DMS153 (cell line): ENCODE measurements around the gene ARMC9.

Experiments
- DNase-seq: peaks from one replicate; lab custom pipeline; 2025; lab: John Stamatoyannopoulos, UW

Gene ARMC9, protein sequence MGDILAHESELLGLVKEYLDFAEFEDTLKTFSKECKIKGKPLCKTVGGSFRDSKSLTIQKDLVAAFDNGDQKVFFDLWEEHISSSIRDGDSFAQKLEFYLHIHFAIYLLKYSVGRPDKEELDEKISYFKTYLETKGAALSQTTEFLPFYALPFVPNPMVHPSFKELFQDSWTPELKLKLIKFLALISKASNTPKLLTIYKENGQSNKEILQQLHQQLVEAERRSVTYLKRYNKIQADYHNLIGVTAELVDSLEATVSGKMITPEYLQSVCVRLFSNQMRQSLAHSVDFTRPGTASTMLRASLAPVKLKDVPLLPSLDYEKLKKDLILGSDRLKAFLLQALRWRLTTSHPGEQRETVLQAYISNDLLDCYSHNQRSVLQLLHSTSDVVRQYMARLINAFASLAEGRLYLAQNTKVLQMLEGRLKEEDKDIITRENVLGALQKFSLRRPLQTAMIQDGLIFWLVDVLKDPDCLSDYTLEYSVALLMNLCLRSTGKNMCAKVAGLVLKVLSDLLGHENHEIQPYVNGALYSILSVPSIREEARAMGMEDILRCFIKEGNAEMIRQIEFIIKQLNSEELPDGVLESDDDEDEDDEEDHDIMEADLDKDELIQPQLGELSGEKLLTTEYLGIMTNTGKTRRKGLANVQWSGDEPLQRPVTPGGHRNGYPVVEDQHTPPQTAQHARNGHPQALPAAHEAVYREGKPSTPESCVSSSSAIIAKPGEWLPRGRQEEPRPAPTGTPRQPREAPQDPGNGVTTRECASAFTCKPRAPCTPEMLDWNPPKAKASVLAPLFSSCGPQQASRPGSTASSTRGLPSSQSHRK

DNA sequence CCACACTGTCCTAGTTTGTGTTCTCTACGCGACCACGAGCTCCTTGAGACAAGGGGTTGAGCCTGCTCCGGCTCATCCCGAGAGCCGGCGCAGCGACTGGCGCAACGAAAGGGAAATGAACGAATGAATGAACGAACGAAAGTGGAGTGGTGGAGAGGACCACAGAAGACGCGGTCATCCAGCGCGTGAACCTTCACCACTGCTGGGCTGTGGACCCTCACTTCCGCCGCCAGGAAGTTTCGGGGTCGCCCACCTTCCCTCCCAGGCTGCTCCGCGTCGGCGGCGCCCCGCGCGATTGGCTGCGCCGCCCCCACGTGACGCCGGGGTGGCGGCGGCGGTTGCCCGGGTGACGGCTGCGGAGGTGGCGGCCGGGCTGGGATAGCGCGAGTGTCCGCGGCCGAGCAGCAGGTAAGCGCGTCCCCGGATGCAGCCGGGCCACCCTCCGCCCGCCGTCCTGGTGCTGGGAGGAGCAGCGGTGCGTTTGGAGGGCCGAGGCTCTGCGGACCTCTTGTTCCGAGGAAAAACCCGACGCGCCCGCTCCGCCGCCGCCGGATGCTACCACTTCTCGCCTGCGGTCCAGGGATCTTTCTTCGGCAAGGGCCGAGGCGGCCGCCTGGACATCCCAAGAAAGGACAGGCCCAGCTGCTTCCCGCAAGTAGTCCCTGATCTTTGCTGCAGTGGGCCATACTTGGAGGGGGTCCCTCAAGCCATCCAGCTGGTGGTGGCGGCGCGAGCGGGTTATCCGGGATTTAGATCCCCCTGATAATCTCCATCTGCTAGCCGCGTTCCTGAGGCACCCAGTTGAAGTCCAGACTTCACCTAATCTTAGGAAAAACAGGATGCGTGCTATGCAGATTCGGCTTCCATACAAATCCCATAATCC is at the start of gene ARMC9:
Gene ARMC9 (plus strand): TSS at position 341 of the 883 bp plus-strand sequence. CDS start 7,608 bp downstream, outside the sequence.
- peak; percentile 60 for DNase-seq

DNA sequence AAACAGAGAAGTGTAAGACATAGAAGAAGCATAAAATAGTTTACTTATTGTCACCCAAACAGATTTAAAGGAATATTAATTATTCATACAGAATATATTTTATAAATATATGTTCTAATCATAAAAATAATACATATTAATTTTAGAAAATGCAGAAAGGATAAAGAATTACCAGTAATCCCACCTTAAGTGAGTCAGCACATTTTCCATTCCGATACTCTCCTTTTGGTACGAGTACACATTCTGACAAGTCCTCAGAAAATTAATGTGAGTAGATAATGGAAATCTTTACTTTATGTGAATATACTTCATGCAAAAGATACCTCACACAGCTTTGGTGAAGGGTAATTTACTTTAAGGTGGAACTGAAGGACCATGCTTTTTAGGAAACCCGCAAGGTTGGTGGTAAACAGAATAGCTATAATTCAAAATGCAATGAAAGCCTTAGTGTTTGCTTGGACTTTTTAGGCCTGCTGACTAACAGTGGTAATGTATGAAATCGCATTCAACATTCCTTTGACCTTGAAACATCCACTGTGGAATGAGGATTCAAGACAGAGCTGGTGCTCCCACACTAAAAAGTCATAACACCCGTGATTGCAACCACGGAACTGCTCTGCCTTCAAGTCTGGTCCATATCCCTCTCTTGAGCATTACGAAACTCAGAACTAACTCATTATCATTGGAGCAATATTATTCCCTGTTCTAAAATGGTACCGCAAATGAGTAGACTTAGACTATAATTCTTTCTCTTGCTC is 45.5 kb upstream of the ARMC9 start:
- DNase-seq: no peak

DNA sequence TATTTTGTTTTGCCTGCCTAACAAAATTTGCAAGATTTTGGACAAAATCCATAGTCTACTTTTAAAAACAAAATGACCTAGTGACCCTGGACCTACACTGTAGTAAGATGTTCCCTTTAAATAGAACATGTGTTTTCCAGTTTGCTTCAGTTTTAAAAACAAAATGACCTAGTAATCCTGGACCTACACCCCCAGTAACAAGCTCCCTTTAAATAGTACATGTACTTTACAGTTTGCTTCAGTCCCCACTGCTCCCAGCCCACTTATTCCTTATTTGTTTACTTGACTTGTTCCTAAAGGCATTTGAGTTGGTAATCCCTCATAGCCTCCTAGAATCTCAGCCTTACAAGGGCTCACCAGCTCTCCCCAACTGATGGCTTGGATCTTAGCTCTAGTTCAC is 39.1 kb upstream of the ARMC9 start:
- DNase-seq: no peak

DNA sequence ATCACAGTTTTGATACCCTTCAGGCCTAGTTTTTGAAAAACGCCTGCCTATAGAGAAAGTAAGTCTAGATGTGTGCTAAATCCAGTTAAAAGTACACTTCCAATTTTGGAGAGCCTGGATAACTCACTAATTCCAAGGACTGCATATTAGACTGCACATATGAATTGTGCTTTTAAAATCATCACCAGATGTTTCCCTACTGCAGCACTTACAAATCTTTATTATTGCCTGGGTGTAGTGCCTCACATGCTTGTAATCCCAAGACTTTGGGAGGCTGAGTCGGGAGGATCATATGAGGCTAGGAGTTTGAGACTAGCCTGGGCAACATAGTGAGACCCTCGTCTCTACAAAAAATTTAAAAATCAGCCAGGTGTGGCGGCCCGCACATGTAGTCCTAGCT is 37.7 kb upstream of the ARMC9 start:
- DNase-seq: no peak

DNA sequence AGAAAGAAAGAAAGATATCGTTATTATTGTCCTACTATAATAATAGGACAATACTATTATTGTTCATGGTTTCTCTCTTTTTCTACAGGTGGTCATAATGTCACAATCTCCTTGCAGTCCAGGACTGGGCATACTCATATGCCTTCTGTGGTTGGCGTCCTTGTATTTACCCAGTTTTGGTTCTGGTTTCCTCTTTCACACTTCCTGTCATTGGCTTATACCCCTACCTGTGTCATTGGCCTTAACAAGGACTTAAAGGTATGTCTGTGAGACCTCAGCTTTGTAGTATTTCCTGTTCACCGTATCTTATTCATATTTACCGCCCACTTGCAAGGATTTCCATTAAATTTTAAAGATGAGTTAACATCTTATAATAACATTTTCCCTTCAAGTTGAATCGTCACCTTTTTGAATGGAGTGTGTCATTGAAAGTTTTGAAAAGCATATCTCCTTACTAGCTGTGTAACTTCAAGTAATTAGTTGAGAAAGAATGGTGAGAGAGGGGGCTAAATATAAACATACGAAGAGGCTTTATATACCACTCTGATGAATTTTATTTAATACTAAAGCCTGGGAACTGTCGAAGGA is 37.1 kb upstream of the ARMC9 start:
- DNase-seq: no peak

DNA sequence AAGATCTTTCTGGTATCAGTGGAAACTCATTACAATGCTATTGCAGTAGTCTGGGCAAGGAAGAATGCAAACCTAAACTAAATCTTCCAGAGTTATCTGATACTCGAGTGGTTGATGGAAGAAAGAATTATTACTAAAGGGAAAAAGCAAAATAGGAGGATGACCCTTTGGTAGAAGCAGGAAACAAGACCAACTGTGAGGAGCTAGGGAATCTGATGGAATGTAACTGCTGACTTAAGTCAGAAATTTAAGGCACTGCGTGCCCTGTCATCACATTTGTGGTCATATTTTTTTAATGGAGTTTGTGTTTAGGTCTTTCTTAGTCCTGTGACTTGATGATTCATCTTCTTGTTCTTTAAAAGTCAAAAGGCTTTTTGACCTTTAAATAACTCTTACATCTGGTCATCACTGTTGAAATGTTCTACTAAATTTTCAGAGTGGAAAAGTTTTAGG is 36.5 kb upstream of the ARMC9 start:
- no peak for DNase-seq

DNA sequence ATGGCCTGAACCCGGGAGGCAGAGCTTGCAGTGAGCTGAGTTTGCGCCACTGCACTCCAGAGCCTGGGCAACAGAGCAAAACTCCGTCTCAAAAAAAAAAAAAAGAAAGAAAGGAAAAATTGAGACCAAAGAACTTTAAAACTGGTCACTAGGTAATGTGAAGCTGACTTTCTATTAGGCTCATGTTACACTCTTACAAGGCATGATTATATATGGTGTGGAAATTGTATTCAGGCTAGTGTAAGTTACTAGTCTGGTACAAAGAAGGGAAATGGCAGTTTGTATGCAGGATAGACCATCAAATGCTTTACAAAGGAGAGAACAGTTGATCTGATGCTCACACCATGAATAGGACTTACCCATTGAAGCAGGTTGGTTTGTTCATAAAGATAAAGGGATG is 35.4 kb upstream of the ARMC9 start:
- DNase-seq: no peak

DNA sequence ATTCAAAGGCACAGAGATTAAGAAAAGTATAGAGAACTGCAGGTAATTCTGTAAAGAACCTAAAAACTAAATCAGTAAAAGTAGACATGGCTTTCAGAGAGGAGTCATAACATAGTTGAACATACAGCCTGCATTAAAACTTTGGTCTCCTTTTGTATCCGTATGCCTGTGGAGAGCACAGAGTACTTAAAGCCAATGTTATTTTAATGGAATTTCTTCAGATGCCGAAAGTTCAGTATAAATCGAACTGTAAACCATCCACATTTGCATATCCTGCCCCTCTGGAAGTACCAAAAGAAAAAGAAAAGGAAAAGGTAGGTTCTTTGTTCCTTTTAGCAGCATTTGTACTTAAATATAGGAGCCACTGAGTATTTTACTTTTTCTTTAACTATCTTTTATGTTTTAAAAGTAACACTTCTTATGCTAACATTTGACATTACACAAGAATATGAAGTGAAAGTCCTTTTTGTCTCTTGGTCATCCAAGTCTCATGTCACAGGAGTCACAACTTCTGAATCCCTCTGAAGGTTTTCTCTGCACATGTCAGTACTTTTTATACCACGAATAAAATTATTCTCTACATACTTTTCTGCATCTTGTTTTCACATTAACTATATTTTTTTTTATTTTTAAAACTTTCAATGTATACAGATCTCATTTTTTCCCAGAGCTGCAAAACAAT is 34.9 kb upstream of the ARMC9 start:
- DNase-seq: no peak

DNA sequence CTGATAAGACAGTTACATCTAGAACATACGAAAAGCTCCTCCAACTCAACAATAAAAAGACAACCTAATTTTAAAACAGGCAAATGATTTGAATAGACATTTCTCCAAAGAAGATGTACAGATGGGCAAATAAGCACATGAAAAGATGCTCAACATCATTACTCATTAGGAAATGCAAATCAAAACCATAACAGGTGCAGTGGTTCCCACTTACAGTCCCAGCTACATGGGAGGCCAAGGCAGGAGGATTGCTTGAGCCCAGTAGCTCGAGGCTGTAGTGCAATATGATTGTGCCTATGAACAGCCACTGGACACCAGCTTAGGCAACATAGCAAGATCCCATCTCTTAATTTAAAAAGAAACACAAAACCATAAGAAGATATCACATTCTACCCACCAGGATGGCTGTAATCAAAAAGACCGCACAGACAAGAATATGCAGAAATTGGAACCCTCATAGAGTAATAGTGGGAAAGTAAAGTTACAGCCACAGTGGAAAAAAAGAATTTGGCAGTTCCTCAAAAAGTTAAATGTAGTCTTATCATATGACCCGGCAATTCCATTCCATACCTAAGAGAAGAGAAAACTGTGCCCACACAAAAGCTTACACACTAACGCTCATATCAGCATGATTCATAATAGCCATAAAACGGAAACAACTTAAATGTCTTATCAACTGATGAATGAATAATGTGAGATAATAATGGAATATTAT is 30.5 kb upstream of the ARMC9 start:
- DNase-seq: no peak

DNA sequence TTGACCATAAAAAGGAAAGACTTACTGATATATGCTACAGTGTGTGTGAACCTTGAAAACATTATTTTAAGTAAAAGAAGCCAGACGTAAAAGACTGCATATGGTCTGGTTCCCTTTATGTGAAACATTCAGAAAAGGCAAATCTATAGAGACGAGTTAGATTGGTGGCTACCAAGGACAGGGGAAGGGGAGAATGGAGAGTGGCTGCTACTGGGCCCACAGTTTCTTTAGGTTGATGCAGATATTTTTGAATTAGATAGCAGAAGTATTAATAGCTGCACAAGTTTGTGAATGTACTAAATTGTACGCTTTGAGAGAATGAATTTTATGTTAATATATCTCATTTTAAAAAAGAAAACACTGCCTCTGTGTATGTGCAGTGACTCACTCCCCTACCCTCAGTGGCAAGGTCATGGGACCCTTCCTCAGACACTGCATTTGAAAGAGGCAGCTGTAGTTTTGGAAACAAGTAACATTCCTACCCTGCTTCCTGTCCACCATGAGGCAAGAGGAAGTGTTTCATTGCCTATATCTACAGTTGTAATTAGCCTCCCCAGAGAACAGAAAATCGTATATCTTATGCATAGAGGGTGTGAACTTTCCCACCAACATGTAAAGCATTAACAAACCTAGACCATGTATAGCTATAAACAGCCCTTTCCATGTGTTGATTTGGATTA is 29.8 kb upstream of the ARMC9 start:
- DNase-seq: no peak

DNA sequence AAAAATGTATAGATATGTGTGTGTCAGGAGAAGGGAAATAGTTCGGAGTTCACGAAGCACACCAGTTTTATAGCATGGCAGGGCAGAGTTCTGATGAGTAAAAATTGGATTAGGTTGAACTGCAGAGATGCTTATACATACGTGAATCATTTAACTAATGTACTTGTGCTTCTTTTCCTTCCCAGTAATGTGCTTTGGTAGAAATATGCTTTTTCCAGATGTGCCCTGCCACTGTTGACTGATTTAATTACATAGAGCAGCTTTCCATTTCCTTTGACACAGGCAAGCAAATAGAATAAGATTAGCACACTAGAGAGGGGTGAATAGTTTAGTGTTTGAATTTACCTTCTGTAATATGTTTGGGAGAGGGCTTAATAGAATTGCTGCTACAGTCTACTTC is 28.9 kb upstream of the ARMC9 start:
- DNase-seq: no peak

DNA sequence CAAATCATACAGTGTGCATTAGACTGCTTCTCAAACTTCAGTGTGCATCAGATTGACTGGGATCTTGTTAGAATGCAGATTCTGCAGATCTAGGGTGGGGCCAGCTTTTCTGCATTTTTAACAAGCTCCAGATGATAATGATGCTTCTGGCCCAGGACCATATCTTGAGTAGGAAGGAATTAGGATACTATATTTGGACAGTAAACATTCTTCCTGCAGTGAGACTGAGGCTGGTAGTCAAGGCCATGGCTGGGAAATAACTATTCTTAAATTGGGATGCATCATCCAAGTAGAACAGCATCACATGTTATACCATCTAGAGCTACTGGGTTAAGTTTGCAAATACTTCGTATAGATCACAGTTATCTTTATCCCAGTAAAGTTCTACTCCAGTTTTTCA is 28.4 kb upstream of the ARMC9 start:
- DNase-seq: no peak

DNA sequence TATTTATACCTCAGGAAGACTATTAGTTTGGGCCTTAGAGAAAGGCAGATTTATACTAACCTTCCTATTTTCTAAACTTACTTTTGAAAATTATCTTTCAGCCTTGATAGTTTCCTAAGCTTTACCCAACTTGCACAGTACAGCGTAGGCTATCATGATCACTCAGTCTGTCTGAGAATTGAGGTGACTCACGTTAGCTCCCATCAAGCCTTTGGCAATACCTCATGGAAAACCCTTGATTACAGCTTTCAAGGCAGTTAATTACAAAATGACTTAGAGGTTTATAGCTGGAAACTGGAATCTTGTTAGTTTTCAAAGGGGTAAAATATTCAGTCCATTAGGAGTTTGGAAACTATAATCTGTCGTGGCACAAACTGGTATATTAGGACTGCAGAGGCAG is 26.4 kb upstream of the ARMC9 start:
- DNase-seq: no peak

DNA sequence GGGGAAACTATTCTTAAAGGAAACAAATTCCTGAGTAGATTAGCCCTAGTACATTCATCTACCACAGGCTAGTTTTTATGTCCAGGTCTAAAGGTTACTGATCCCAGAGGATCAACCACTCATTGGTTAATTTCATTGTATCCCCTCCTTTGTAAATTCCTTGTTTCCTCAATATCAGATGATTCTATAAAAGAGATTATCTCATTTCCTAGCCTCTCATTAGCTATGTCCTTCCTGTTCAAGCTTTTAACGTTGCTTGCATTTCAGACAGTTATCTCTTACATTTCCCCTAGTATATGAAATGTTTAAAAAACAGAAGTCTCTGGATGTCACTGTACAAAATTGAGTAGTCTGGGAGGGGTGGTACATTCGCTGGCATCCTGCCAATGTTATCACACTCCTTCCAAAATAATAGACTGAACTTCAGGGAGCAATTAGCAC is 24.2 kb upstream of the ARMC9 start:
- DNase-seq: no peak

DNA sequence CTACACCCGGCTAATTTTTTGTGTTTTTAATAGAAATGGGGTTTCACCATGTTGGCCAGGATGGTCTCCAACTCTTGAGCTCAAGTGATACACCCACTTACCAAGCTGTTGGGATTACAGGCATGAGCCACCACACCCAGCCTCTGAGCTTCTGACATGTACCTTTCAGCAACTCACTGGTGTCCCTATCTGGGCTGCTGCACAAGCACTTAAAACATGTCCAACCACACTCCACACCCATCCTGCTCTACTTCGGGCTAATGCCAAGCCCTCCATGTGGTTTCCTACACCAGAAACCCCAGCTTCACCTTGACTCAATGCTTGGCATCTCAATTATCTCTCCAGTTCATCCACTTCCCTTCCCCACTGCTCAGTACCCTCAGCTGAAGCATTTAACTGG is 22.4 kb upstream of the ARMC9 start:
- DNase-seq: no peak

DNA sequence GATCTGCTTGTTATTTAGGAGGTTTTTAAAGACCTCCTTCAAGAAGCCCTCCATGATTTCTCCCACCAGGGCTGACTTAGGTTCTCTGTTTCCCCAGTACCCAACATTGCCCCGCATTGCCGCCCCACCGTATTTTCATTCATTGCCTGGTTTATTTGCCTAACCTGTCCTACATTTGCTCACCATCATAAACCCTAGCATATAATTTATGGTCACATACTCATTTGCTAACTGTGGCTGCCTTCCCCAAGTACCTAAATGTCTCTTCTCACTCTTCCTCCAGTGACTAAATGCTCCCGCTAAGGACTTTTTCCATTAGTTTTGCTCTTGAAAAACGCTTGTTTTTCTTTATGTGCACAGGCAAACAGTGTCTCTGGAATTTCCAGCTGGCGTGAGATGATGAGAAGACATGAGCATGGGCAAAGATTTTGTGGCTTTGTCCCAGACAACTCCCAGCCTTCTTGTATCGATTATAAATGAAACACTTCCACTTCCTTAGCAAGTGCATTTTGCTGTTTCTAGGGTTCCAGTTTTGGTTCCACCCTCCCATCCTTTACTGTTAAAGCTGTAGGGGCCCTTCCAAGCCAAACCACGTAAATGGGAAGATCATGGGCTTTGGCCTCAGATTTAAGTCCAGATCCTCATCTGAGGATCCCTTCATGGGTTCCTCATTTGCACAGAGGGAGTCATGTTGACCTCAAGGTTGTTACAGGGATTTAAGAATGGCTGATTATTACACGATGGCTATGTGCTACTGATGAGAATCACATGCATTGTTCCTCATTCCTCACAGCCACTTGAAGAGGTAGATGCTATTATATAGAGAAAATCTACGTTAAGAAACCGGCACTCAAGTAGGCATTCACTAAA is 21.0 kb upstream of the ARMC9 start:
- no peak for DNase-seq

DNA sequence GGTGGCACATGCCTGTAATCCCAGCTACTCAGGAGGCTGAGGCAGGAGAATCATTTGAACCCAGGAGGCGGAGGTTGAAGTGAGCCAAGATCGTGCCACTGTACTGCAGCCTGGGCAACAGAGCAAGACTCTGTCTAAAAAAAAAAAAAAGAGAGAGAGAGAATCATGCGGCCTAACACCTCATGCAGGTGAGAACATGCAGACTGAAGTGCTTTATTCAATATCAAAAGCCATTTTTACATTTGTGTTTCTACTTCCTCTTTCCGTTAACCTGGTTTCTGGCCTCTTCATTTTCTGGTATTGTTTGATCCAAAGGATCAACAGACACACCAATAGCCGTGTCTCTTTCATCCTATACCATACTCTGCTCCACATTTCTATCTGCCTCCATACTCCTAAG is 19.6 kb upstream of the ARMC9 start:
- DNase-seq: peak; percentile 62

DNA sequence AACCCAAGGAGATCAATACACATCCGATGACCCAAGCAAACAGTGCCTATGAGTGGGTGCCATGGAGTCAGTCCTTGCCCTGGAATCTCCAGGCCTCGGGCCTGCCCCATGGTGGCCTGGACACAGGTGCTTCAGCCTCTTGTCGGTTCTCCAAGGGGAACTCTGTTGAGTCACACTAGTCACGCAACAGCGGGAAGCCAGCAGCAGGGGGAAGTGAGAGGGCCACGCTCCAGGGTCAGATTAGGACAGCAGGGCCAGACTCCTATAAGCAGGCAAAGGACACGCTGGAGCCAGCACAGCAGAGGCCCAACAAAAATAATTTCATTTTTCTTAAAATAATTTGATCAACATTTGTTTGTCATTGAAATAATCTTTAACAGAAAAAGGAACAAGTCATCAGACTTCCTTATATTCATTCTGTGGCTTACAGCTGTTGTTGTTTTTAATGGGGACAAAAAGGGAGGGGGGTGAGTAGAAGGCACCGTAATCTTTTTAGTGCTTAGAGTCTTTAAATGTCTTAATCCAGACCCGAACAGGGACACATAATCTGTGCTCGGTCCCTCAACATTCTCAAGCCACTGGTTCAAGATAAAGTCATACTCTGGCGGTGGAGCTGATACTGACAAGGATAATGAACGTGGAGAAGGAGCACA is 16.4 kb upstream of the ARMC9 start:
- no peak for DNase-seq
